NCI-H2171 treated with DMSO at 0.1 percent for 48 hours (cell line): ENCODE results near the gene MKLN1.

Experiments
- DNase-seq: peaks from one replicate; lab custom pipeline; 2025; lab: John Stamatoyannopoulos, UW

The MKLN1 gene

DNA sequence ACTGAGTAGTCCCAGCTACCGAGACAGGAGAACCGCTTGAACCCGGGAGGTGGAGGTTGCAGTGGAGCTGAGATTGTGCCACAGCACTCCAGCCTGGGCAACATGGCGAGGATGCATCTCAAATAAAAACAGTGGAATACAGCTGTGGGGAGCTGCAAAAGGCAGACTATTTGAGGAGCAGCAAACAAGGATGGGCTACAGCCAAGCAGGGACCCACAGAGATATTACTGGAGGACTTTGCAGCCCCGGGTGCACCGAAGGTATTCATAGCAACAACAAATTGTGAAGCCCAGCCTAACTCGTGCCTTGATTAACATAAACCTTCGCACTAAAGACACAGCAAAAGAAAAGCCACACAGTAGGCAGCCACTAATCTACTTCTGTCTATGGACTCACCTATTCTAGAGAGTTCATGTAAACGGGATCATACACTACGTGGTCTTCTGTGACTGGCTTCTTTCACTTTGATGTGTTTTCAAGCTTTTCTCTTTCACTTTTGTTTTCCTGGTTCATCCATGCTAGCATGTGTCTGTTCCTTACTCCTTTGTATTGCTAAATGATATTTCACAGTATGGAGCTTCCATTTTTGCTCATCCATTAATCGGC is 194.8 kb downstream of the MKLN1 start:
- no peak for DNase-seq

DNA sequence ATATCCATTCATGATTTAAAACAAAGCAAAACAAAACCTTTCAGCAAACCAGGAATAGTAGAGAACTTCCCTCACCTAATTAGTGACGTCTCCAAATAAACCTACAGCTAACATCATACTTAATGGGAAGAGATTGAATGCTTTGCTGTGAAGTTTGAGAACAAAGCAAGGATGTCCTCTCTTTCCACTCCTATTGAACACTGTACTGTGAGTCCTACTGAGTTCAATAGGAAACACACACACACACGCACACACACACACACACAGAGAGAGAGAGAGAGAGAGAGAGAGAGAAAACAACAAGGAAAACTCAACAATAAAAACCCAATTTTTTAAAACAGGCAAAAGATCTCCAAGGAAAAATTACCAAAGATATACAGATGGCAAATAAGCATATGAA is 196.4 kb downstream of the MKLN1 start:
- DNase-seq = no peak

DNA sequence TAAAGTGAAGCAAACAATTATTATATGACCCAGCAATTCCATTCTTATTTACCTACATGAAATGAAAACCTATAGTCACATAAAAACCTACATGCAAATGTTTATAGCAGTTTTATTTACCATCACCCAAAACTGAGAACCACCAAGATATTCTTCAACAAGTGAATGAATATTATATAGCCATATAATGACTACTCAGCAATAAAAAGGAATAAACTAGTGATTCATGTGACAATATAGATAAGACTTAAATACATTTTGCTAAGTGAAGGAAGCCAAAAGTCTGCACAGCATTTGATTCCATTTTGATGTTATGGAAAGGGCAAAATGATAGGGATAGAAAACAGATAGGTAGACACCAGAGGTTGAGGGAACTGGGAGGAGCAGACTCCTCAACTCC is 197.0 kb downstream of the MKLN1 start:
- no peak for DNase-seq

- DNase-seq = no peak
Observed at GRCh38 chr7:131525820-131526219, 198.1 kb downstream of the MKLN1 start.

GRCh38 chr7:131527456-131527855 is 199.8 kb downstream of the MKLN1 start:
- DNase-seq = no peak

GRCh38 chr7:131529179-131529578 is 201.5 kb downstream of the MKLN1 start:
- no peak for DNase-seq

DNA sequence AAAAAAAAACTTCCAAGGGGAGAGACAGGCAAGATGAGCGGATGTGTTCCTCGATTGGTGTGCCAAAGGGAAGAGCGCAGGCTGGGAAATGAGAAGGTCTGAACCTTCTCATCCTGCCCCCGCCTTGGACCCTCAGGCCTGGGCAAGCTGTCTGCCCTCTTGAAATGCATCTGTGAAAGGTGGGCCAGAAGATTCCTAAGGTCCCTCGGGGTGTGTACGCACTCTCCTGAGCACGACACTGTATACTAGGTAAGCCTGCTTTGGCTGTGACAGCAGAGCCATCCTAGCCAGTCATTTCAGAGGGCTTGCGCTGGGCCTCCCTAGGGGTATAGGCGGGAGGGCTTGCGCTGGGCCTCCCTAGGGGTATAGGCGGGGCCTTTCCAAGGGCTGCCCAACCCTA is 201.9 kb downstream of the MKLN1 start:
- DNase-seq = no peak

GRCh38 chr7:131530137-131530536 is 202.5 kb downstream of the MKLN1 start:
- DNase-seq = no peak

GRCh38 chr7:131532570-131533091 is 205.0 kb downstream of the MKLN1 start:
- no peak for DNase-seq

GRCh38 chr7:131533151-131533559 is 205.5 kb downstream of the MKLN1 start:
- DNase-seq = no peak

DNA sequence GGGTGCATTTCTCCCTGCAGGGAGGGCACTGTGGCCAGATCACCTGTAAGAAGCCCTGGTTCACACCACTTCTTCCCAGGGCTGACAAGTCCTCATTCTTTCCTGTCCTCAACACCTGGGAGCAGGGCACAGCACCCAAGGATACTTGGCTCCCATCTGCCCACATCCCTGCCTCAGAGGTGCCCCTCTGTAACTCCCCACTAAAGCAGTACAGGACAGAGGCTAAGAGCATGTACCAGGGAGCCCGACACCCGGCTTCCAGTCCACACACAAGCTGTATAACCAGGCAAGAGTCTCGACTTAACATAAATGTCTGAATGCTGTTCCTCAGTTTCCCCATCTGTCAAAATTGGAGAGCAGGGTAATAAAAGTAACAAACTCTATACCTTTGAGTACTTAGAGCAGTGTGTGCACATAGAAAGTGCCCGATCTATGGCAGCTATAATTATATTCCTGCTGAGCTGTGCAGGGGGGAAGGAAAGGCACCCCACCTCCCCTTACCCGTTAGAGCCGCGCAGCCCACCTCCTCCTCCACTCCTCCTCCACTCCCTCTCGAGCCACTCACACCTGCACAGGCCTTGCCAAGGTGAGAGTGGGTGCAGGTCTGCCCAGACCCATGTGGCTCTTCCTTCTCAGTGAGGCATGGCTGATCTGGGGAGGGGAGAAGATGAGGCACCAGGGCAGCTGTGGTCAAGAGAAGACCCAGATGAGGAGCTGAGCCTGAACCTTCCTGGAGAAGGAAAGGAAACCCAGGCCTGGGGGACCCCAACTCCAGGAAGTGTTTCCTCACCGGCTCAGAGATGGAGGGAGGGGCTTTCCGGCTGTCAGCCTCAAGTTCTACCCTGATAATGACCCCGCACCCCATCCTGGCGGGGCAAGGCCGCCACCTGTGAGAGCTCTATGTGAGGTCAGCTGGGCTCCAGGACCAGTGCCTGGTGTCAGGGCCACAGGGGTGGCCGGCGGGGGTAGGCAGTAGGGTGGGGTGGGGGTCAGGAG is 206.2 kb downstream of the MKLN1 start:
- no peak for DNase-seq

DNA sequence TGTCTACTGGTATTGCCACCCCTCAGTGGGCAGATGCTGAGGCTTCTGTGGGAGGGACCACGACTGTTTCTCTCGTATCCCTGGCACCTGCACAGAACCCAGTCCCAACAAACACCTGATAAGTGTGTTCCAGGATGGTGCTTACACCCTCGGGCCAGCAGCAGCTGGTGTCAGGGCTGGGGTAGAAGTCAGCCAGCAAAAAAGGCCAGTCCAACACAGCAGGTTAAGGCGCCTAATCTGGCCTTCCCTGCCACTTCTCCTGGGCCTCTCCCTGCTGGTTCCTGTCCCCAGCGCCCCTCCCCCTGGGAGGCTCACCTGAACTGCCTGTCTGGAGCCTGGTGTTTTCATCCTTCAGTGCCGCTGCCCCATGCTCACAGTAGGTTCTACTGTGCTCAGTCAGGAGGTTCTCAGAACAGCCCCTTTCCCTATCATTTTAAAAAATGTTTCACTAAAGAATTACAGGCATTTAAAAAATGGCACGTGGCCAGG is 208.7 kb downstream of the MKLN1 start:
- DNase-seq = no peak

DNA sequence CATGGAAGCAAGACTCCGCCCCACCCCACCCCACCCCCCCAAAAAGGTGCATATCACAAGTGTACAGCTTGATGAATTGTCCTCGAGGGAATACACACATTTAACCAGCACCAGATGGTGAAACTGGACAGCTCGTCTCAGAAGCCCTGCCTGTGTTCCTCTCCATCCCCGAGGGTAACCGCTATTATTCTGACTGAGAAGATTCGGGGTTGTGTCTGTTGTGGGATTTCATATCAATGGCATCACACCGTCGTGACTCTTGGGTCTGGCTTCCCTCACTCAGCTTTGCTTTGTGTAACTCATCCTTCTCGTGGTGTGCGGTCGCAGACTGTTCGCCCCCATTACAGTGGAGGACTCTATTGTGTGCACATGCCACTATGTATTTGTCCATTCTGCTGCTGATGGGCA is 209.9 kb downstream of the MKLN1 start:
- DNase-seq = peak; percentile 69

DNA sequence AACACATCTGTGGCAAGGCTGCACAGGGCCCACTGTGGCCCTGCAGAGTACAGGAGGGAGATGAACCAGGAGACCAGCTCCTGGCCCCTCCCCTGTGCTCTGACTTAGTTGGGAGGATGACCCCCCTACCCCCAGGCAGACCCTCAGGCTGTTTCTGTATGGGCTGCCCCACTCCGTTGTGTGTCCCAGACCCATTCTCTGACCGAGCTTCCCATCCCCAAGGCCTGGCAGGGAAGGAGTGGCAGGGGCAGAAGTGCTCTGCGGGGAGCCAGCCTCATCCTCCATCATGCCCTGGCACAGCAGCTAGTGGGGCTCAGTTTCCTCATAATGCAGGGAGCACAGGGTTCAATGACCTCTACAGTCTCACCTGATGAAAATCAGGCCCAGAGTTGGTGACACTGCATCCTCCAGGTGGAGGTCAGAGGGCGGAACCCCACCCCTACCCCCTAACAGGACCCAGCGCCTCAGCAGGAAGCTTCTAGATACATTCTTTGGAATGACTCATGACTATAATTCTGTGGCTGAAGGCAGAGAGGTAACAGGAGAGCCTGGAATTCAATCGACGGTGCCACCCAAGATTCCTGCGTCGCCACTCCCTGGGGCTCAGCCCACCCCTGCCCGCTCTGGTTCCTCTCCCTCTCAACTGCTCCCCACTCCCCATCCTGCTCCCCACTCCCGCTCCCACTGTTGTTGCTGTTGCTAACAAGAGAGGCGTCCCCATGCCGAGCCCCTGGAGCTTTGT is 210.6 kb downstream of the MKLN1 start:
- DNase-seq = no peak

DNA sequence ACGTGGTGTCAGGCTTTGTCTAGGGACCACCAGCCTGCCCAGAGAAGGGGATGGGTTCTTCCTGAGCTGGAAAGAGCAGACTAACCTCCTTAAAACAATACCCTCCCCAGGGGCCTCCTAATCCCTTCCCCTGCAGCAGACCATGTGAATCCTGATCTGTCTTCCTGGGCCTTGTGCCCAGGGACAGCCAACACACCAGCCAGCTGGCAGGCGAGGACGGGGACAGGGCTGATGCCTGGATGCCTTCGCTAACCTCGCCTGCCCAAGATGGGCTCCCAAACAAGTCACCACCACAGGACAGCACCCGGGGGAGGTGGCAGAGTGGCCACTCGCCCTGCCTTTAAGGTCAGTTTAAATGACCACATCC is 211.1 kb downstream of the MKLN1 start:
- peak; percentile 75 for DNase-seq

DNA sequence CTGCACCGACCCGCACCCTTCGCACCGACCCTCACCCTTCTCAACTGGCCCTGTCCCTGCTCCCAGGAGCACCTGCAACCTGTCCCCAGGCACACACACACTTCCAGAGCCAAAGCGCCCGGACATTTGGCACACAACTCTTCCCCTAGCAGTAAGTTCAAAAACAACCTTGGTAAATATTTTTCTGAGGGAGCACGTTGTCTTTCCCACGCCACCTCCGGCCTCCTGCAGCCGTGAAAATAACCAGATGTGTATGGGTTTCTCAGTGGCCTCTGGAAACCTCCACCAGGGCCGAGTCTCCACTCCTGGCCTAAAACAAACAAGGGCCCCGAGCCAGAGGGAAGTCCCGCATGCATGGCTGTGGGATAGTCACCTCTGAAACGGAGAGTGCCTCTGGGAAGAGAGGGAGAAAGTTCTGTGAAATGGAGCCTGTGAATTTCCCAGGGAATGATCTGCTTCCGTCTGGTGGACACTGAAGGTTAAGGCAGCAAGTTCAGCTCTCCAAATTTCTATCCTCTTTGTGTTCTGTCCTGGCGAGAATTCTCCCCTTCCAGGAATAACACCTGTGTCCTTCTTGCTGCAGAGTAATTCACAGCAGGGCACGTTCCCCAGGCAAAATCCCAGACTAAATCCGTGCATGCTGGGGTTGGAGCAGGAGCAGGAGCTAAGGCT is 213.0 kb downstream of the MKLN1 start:
- DNase-seq = no peak

DNA sequence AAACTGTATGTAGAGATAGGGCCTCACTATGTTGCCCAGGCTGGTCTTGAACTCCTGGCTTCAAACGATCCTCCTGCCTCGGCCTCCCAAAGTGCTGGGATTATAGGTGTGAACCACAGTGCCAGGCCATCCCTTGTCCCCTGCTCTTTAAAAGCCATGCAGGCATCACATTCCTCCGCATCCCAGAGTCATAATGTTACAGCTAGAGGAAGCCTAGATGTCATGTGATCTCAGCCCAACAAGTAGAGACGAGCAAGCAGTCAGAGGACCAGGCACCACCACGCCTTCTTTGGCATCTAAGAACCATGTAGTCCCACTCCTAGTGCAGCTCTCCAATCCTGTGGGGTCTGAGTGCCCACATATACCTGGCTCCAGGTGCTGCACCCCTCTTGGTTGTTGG is 215.6 kb downstream of the MKLN1 start:
- no peak for DNase-seq

DNA sequence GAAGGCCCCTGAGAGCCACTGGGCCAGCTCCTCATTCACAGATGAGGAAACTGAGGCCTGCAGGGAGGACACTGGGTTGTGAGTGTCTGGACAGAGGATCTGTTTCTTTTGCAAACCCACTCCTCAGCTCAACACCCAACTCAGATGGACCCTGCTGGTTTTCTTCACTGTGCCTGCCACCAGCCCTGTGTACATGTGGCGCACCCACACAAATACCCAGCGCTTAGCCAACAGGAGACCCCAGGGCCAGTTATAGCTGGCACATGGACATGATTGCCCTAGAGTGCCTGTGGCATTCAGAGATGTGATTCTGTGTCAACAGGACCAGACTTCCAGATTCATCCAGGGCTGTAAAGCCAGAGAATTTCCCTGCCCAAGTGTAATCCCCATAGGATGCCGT is 216.3 kb downstream of the MKLN1 start:
- DNase-seq = no peak

GRCh38 chr7:131544449-131545301 is 217.0 kb downstream of the MKLN1 start:
- no peak for DNase-seq

GRCh38 chr7:131546126-131546525 is 218.4 kb downstream of the MKLN1 start:
- DNase-seq = no peak
